ENCODE data around the gene TADA1.

DNA sequence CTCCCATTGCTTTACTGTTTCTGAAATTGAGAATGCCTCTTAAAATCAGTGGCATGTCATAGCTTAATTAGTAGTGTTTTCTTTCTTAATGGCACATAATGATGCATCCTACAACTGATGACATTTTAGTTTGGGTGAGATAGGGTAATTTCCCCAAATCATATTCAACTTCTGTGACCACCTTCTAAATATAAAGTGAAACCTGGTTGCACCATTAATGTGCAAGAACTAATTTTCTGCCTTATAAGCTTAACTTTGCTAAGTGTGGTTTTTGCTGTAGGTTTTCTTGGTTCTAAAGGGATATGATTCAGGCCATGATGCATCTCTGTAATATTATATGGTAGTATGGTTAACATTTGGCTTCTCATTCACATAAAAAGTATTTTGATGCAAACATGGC is 27.9 kb downstream of the TADA1 start:
- TF ChIP-seq, protein P1, sequence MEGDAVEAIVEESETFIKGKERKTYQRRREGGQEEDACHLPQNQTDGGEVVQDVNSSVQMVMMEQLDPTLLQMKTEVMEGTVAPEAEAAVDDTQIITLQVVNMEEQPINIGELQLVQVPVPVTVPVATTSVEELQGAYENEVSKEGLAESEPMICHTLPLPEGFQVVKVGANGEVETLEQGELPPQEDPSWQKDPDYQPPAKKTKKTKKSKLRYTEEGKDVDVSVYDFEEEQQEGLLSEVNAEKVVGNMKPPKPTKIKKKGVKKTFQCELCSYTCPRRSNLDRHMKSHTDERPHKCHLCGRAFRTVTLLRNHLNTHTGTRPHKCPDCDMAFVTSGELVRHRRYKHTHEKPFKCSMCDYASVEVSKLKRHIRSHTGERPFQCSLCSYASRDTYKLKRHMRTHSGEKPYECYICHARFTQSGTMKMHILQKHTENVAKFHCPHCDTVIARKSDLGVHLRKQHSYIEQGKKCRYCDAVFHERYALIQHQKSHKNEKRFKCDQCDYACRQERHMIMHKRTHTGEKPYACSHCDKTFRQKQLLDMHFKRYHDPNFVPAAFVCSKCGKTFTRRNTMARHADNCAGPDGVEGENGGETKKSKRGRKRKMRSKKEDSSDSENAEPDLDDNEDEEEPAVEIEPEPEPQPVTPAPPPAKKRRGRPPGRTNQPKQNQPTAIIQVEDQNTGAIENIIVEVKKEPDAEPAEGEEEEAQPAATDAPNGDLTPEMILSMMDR (conservative IDR thresholded peaks at IDR 0.05; ENCODE audit: low read depth in 2 of 2) = no peak
- TF ChIP-seq EZH2 (IDR thresholded peaks at IDR 0.05; ENCODE audit: low read depth, unreplicated experiment) (no peak), EZH2phosphoT487 (IDR thresholded peaks at IDR 0.05; ENCODE audit: unreplicated experiment) (no peak), POLR2AphosphoS5 (IDR thresholded peaks at IDR 0.05; ENCODE audit: low read depth) (no peak), JUNB (IDR thresholded peaks at IDR 0.05; ENCODE audit: unreplicated experiment) (no peak)
